H9 (cell line): ENCODE measurements around the gene KRT24. TPM values are rescaled to one million over a fixed set of nuclear protein-coding genes. Genes with fewer than 3 reads are reported as not detected.

ENCODE experiments used
- DNase-seq: peaks from one replicate; pipeline ENCODE4 v3.0.0-alpha.2; 2017
- H2AFZ ChIP-seq: one replicate; pipeline ENCODE4 v1.6.1; 2013; ENCODE audit warnings: mild to moderate bottlenecking, low read length, control low read depth, moderate library complexity
- H2AK5ac ChIP-seq: 2 replicates; pipeline ENCODE4 v1.6.1; 2013; ENCODE audit warnings: low read length, control low read depth, mixed read lengths; ENCODE audit not compliant: insufficient read length
- H2BK120ac ChIP-seq: one replicate; pipeline ENCODE4 v1.6.1; 2013; ENCODE audit warnings: low read depth, mild to moderate bottlenecking, low read length, control low read depth, inconsistent platforms; ENCODE audit not compliant: poor library complexity, severe bottlenecking
- H2BK12ac ChIP-seq: 2 replicates; pipeline ENCODE4 v1.6.1; 2013; ENCODE audit warnings: low read length, control low read depth, mixed read lengths, low read depth; ENCODE audit not compliant: insufficient read length
- H2BK15ac ChIP-seq: 2 replicates; pipeline ENCODE4 v1.6.1; 2013; ENCODE audit warnings: low read depth, low read length, control low read depth
- H2BK20ac ChIP-seq: one replicate; pipeline ENCODE4 v1.6.1; 2013; ENCODE audit warnings: low read depth, mild to moderate bottlenecking, low read length, control low read depth, inconsistent platforms; ENCODE audit not compliant: poor library complexity, severe bottlenecking
- H2BK5ac ChIP-seq: 2 replicates; pipeline ENCODE4 v1.6.1; 2013; ENCODE audit warnings: low read length, control low read depth, mixed read lengths; ENCODE audit not compliant: insufficient read length
- H3K14ac ChIP-seq: 2 replicates; pipeline ENCODE4 v1.6.1; 2013; ENCODE audit warnings: low read length, control low read depth; ENCODE audit not compliant: insufficient read depth
- H3K18ac ChIP-seq: 2 replicates; pipeline ENCODE4 v1.6.1; 2013; ENCODE audit warnings: low read depth, mild to moderate bottlenecking, mixed read lengths, low read length, control low read depth; ENCODE audit not compliant: insufficient read length
- H3K23ac ChIP-seq: 2 replicates; pipeline ENCODE4 v1.6.1; 2013; ENCODE audit warnings: low read length, control low read depth, mixed read lengths, low read depth; ENCODE audit not compliant: insufficient read length
- H3K23me2 ChIP-seq: 2 replicates; pipeline ENCODE4 v1.6.1; 2013; ENCODE audit warnings: low read depth, mild to moderate bottlenecking, mixed read lengths, low read length, control low read depth; ENCODE audit not compliant: insufficient read length, poor library complexity, severe bottlenecking
- H3K27ac ChIP-seq: 2 replicates; pipeline ENCODE4 v1.5.1; 2013; ENCODE audit warnings: low read length, control low read depth, mixed read lengths, low read depth; ENCODE audit not compliant: insufficient read length
- H3K27me3 ChIP-seq: 2 replicates; pipeline ENCODE4 v1.6.1; 2013; ENCODE audit warnings: low read length, control low read depth, inconsistent platforms; ENCODE audit not compliant: insufficient read depth
- H3K4ac ChIP-seq: 2 replicates; pipeline ENCODE4 v1.6.1; 2013; ENCODE audit warnings: low read depth, mild to moderate bottlenecking, control low read depth, inconsistent platforms, low read length, moderate library complexity
- H3K4me1 ChIP-seq: 2 replicates; pipeline ENCODE4 v1.6.1; 2013; ENCODE audit warnings: low read length, control low read depth, inconsistent platforms; ENCODE audit not compliant: insufficient read depth
- H3K4me2 ChIP-seq: 2 replicates; pipeline ENCODE4 v1.6.1; 2013; ENCODE audit warnings: low read length, control low read depth, mixed read lengths; ENCODE audit not compliant: insufficient read length, insufficient read depth
- H3K56ac ChIP-seq: 2 replicates; pipeline ENCODE4 v1.6.1; 2013; ENCODE audit warnings: low read depth, mild to moderate bottlenecking, mixed read lengths, low read length, control low read depth; ENCODE audit not compliant: insufficient read length
- H3K79me1 ChIP-seq: 2 replicates; pipeline ENCODE4 v1.6.1; 2013; ENCODE audit warnings: low read depth, mild to moderate bottlenecking, moderate library complexity, low read length, control low read depth, inconsistent platforms; ENCODE audit not compliant: insufficient read depth, poor library complexity, severe bottlenecking
- H3K79me2 ChIP-seq: 2 replicates; pipeline ENCODE4 v1.6.1; 2013; ENCODE audit warnings: low read length, control low read depth, inconsistent platforms; ENCODE audit not compliant: insufficient read depth
- H3K9ac ChIP-seq: 2 replicates; pipeline ENCODE4 v1.6.1; 2013; ENCODE audit warnings: low read length, control low read depth, mixed read lengths; ENCODE audit not compliant: insufficient read length; ENCODE audit errors: extremely low read depth
- H3K9me3 ChIP-seq: one replicate; pipeline ENCODE4 v1.6.1; 2013; ENCODE audit warnings: low read depth, low read length, inconsistent platforms; ENCODE audit not compliant: control insufficient read depth
- H3T11ph ChIP-seq: one replicate; pipeline ENCODE4 v1.6.1; 2013; ENCODE audit warnings: mild to moderate bottlenecking, low read length, control low read depth, inconsistent platforms
- H4K20me1 ChIP-seq: one replicate; pipeline ENCODE4 v1.6.1; 2013; ENCODE audit not compliant: control insufficient read depth, insufficient read length, insufficient read depth
- H4K5ac ChIP-seq: 2 replicates; pipeline ENCODE4 v1.6.1; 2013; ENCODE audit warnings: low read depth, mild to moderate bottlenecking, mixed read lengths, low read length, control low read depth; ENCODE audit not compliant: insufficient read length
- H4K8ac ChIP-seq: replicated peaks from 2 replicates; pipeline ENCODE4 v1.6.1; 2013; ENCODE audit warnings: low read length, control low read depth, mixed read lengths, low read depth; ENCODE audit not compliant: insufficient read length
- H4K91ac ChIP-seq: 2 replicates; pipeline ENCODE4 v1.6.1; 2013; ENCODE audit warnings: low read depth, mild to moderate bottlenecking, moderate library complexity, mixed read lengths, low read length, control low read depth; ENCODE audit not compliant: insufficient read length
- H3K27ac Mint-ChIP-seq, 3 experiments: 2 replicates in 2 of 3; 3 replicates in 1 of 3; pipeline ENCODE4 v1.8.0; 2020 to 2021; ENCODE audit warnings: mixed read lengths in 3 of 3, mild to moderate bottlenecking in 1 of 3, moderate library complexity in 1 of 3
- H3K27me3 Mint-ChIP-seq: 2 replicates; pipeline ENCODE4 v1.8.0; 2021; ENCODE audit warnings: low read depth, mild to moderate bottlenecking, moderate library complexity, mixed read lengths
- H3K36me3 Mint-ChIP-seq, 3 experiments: 2 replicates in 2 of 3; 3 replicates in 1 of 3; pipeline ENCODE4 v1.8.0; 2020 to 2021; ENCODE audit warnings: low read depth in 3 of 3, mixed read lengths in 3 of 3; ENCODE audit not compliant: insufficient read depth in 1 of 3
- H3K4me1 Mint-ChIP-seq, 2 experiments: 2 replicates each; pipeline ENCODE4 v1.8.0; 2020; ENCODE audit warnings: mixed read lengths in 2 of 2
- H3K4me3 Mint-ChIP-seq, 2 experiments: 2 replicates in 1 of 2; 3 replicates in 1 of 2; pipeline ENCODE4 v1.8.0; 2020 to 2021; ENCODE audit warnings: mild to moderate bottlenecking in 2 of 2, mixed read lengths in 2 of 2, moderate library complexity in 1 of 2
- H3K9me3 Mint-ChIP-seq, 2 experiments: 2 replicates in 1 of 2; 3 replicates in 1 of 2; pipeline ENCODE4 v1.8.0; 2020; ENCODE audit warnings: mild to moderate bottlenecking in 2 of 2, mixed read lengths in 2 of 2, moderate library complexity in 1 of 2
- CTCF ChIP-seq: fragments of 200-600 bp; sonication (generic); conservative IDR thresholded peaks from 3 replicates; pipeline ENCODE4 v1.8.0; 2021; ENCODE audit warnings: antibody characterized with exemption, mild to moderate bottlenecking
- WGBS: extraction: QIAGEN DNeasy Blood & Tissue Kit; methylation state at CpG from one replicate; pipeline ENCODE4 v1.1.7; 2013; ENCODE audit warnings: missing lambda C conversion rate, low lambda C conversion rate, mixed read lengths; ENCODE audit not compliant: insufficient read length; ENCODE audit errors: extremely low coverage; 5-methylcytosine and 5-hydroxymethylcytosine counted together
- total RNA-seq: library from RNA; stranded (reverse); gene quantifications from 2 replicates; pipeline ENCODE4 v1.2.1, GENCODE V29; 2021

KRT24 gene
- total RNA-seq, 1 experiment from 2014 or later = not detected

GRCh38 chr17:40702271-40702670 is 1.3 kb downstream of the KRT24 start:
- no peak overlapping the region for H3K4me2 ChIP-seq
- no peak overlapping the region for H2BK5ac ChIP-seq

More at GRCh38 chr17:40702271-40702670, 1.3 kb downstream of the KRT24 start:
- no peaks in the 10 kb centered on the region for H4K20me1 ChIP-seq
- no peak overlapping the region for H3K56ac ChIP-seq
- H2BK15ac ChIP-seq = no peak overlapping the region
- no peak overlapping the region for H4K8ac ChIP-seq
- H3K4me1 ChIP-seq = no peaks in the 10 kb centered on the region
- H3K27me3 ChIP-seq = no peaks in the 10 kb centered on the region
- DNase-seq = no peak
- H3K18ac ChIP-seq = no peak overlapping the region
- no peak overlapping the region for H2BK12ac ChIP-seq
- H3T11ph ChIP-seq = no peak overlapping the region
- no peak overlapping the region for H2BK20ac ChIP-seq
- Mint-ChIP-seq H3K9me3 (no peaks in the 10 kb centered on the region), H3K4me1 (peaks cover 0 to 3% of the 10 kb centered on the region in 2 experiments; a peak in 1 of 4 replicates), H3K27ac (no peak overlapping the region), H3K36me3 (no peaks in the 10 kb centered on the region), H3K27me3 (peaks cover 3% of the 10 kb centered on the region; the same call in 1 of the 2 replicates), H3K4me3 (no peak overlapping the region)
- H4K5ac ChIP-seq = no peak overlapping the region
- no peak overlapping the region for H2AK5ac ChIP-seq
- no peaks in the 10 kb centered on the region for H3K79me2 ChIP-seq
- no peaks in the 10 kb centered on the region for H3K23me2 ChIP-seq
- no peaks in the 10 kb centered on the region for H3K9me3 ChIP-seq
- no peak overlapping the region for H3K4ac ChIP-seq
- no peak overlapping the region for H3K14ac ChIP-seq
- no peak overlapping the region for H3K27ac ChIP-seq
- no peak overlapping the region for H3K9ac ChIP-seq
- TF ChIP-seq CTCF = no peak
- no peaks in the 10 kb centered on the region for H3K79me1 ChIP-seq
- no peak overlapping the region for H3K23ac ChIP-seq
- WGBS = no CpG with 5 or more reads among the region's 3 CpGs
- no peak overlapping the region for H2BK120ac ChIP-seq
- H2AFZ ChIP-seq = no peak overlapping the region
- no peak overlapping the region for H4K91ac ChIP-seq
